HL-60 (cell line): ENCODE data around the gene TRAPPC14.

Source experiments
- DNase-seq, 2 experiments: peaks; one replicate each; pipeline ENCODE4 v3.0.0-alpha.2; 2010 to 2020; ENCODE audit warnings: low read depth in 1 of 2, low spot score in 1 of 2
- H3K27ac ChIP-seq: fragments of 250-450 bp; sonication (Bioruptor Pico); replicated peaks from 2 replicates; pipeline ENCODE4 v1.5.1; 2020; ENCODE audit warnings: mild to moderate bottlenecking, moderate library complexity
- H3K27me3 ChIP-seq: fragments of 250-450 bp; sonication (Bioruptor Pico); 2 replicates; pipeline ENCODE4 v1.5.1; 2021; ENCODE audit warnings: mild to moderate bottlenecking, moderate library complexity; ENCODE audit not compliant: insufficient read depth, poor library complexity, severe bottlenecking
- H3K4me3 ChIP-seq: replicated peaks from 2 replicates; pipeline ENCODE4 v1.5.1; 2011; ENCODE audit warnings: mild to moderate bottlenecking, control low read depth, low read length; ENCODE audit not compliant: insufficient read depth
- GABPA ChIP-seq: IDR thresholded peaks from 2 replicates; pipeline ENCODE4 v1.6.1; 2012; ENCODE audit warnings: low read depth
- POLR2AphosphoS5 ChIP-seq: IDR thresholded peaks from 2 replicates; pipeline ENCODE4 v1.6.1; 2012; ENCODE audit warnings: low read depth
- SPI1 ChIP-seq: IDR thresholded peaks from 2 replicates; pipeline ENCODE4 v1.6.1; 2012; ENCODE audit warnings: low read depth, mild to moderate bottlenecking, borderline replicate concordance
- TF ChIP-seq, protein P1 (sequence below): IDR thresholded peaks from one replicate; pipeline ENCODE4 v1.5.1; 2011; ENCODE audit warnings: low read length, control low read depth, inconsistent platforms; ENCODE audit not compliant: insufficient read depth
- TF ChIP-seq, protein P2 (sequence below): IDR thresholded peaks from 2 replicates; pipeline ENCODE4 v1.6.1; 2012; ENCODE audit warnings: low read depth; ENCODE audit not compliant: insufficient replicate concordance

TRAPPC14 gene

DNA sequence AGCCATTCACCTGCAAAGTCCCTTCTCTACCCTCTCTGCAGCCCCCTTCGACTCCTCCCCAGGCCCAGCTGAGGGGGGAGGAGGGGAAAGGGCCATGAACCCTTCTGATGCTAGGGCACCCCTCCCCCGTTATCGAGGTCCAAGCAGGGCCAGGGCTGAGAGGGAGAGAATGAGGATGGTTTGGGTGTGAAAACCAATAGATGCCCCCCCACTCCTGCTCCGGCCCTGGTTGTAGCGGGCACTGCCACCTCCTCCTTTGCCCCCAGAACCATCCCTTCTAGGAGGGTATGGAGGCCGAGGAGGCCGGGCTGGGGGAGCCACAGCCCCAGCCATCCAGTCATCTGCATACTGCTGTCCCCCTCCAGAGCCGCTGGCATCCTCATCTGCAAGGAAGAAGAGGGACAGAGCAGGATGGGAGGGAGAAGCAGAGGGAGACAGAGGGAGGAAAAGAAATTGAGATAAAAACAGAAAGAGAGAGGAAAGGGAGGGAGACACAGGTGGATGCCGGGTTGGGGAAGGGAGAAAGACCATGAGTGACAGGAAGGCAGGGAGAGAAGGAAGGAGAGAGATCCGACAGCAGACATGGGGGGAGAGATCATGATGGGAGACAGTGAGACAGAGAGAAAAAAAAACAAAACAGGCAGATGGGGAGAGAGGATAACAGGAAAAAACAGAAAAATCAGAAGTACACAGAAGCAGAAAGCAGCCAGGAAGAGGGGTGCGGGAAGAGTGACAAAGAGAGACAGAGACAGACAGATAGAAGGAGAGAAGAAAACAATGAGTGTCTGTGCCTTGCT, 11.8 kb upstream of the TRAPPC14 start:
- no peak overlapping the region for H3K4me3 ChIP-seq
- DNase-seq, result no peak
- TF ChIP-seq, protein P1, sequence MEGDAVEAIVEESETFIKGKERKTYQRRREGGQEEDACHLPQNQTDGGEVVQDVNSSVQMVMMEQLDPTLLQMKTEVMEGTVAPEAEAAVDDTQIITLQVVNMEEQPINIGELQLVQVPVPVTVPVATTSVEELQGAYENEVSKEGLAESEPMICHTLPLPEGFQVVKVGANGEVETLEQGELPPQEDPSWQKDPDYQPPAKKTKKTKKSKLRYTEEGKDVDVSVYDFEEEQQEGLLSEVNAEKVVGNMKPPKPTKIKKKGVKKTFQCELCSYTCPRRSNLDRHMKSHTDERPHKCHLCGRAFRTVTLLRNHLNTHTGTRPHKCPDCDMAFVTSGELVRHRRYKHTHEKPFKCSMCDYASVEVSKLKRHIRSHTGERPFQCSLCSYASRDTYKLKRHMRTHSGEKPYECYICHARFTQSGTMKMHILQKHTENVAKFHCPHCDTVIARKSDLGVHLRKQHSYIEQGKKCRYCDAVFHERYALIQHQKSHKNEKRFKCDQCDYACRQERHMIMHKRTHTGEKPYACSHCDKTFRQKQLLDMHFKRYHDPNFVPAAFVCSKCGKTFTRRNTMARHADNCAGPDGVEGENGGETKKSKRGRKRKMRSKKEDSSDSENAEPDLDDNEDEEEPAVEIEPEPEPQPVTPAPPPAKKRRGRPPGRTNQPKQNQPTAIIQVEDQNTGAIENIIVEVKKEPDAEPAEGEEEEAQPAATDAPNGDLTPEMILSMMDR, result no peak
- no peak for TF ChIP-seq SPI1
- no peak for TF ChIP-seq POLR2AphosphoS5
- no peak for TF ChIP-seq GABPA
- TF ChIP-seq, protein P2, sequence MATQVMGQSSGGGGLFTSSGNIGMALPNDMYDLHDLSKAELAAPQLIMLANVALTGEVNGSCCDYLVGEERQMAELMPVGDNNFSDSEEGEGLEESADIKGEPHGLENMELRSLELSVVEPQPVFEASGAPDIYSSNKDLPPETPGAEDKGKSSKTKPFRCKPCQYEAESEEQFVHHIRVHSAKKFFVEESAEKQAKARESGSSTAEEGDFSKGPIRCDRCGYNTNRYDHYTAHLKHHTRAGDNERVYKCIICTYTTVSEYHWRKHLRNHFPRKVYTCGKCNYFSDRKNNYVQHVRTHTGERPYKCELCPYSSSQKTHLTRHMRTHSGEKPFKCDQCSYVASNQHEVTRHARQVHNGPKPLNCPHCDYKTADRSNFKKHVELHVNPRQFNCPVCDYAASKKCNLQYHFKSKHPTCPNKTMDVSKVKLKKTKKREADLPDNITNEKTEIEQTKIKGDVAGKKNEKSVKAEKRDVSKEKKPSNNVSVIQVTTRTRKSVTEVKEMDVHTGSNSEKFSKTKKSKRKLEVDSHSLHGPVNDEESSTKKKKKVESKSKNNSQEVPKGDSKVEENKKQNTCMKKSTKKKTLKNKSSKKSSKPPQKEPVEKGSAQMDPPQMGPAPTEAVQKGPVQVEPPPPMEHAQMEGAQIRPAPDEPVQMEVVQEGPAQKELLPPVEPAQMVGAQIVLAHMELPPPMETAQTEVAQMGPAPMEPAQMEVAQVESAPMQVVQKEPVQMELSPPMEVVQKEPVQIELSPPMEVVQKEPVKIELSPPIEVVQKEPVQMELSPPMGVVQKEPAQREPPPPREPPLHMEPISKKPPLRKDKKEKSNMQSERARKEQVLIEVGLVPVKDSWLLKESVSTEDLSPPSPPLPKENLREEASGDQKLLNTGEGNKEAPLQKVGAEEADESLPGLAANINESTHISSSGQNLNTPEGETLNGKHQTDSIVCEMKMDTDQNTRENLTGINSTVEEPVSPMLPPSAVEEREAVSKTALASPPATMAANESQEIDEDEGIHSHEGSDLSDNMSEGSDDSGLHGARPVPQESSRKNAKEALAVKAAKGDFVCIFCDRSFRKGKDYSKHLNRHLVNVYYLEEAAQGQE, result no peak
- peaks cover 25% of the 10 kb centered on the region for H3K27me3 ChIP-seq
- no peak overlapping the region for H3K27ac ChIP-seq

DNA sequence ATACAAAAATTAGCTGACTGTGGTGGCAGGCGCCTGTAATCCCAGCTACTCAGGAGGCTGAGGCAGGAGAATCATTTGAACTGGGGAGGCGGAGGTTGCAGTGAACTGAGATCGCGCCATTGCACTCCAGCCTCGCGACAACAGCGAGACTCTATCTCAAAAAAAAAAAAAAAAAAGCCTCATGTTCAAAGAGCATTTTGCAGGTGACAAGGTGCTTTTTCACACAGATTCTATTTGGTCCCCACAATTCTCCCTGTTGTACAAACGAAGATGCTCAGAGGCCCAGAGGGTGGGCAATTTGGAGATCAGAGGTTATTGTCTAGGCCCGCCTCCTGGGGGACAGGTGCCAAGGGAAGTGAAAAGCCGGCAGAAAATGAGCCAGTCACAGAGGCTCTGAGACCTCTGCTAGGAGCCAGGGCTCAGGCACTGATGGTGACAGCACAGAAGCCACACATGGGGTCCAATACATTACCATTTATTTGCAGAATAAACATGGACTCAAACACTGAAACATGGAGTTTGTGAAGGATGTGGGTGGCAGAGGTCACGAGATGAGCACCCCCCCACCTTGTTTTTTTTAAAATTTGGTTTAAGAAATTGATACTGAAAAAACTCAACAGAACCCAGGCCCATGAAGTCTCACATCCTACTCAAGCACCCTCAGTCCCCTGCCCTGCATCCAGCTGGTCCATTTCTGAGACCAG, 10.8 kb upstream of the TRAPPC14 start:
- Histone ChIP-seq H3K4me3 (no peak overlapping the region), H3K27me3 (peaks cover 25% of the 10 kb centered on the region), H3K27ac (no peak overlapping the region)
- no peak for DNase-seq
- TF ChIP-seq, protein P2, result no peak
- no peak for TF ChIP-seq SPI1
- TF ChIP-seq, protein P1, result no peak
- TF ChIP-seq POLR2AphosphoS5, result no peak
- TF ChIP-seq GABPA, result no peak

DNA sequence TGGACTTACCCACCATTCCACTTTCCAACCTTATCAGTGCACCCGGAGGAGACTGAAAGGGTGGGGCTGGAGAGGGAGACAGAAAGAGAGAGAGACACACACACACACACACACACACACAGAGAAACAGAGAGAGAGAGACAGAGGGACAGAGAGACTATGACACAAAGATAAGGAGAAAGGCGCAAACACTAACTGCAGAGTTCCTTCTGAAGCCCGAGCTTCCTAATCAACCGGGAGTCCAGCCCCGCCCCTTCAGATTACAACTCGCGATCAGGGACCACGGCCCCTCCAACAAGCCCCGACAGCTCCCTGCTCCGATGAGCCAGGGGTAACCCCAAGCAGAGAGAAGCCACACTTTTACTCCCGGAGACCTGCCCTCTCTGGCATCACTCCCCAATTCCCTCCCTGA, 9.4 kb upstream of the TRAPPC14 start:
- DNase-seq, result no peak
- no peak for TF ChIP-seq POLR2AphosphoS5
- TF ChIP-seq, protein P2, result no peak
- no peak for TF ChIP-seq GABPA
- no peak for TF ChIP-seq SPI1
- TF ChIP-seq, protein P1, result no peak
- Histone ChIP-seq H3K27ac (no peak overlapping the region), H3K27me3 (peaks cover 25% of the 10 kb centered on the region), H3K4me3 (no peak overlapping the region)
